HG02571 (cell line): ENCODE data around the gene GDA.
A peak's percentile ranks its signal among the peaks of the same experiment; 100 is the strongest.

ENCODE experiments used
- ATAC-seq: cut with Tn5 transposase; IDR thresholded peaks from one replicate; pipeline ENCODE4 v1.9.1; 2021; ENCODE audit warnings: mild to moderate bottlenecking, moderate library complexity; ENCODE audit not compliant: unreplicated experiment

The GDA gene

DNA sequence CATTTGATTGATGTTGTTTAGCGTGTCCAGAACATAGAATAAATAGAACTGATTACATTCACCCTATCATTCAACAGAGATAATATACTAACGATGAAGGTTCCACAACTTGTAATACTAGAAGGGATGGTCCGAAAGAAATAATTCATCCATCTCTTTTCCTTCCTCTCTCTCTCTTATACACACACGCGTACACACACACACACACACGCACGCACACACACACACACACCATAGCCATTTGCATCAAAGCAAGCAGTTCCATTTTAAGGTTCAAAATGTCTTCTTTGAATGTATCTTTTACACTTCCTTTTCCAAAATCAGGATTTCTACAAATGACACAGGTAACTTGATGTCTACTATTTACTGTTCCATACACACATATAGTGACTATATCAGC, 887 bp downstream of the GDA start:
- no peak for ATAC-seq

- no peak for ATAC-seq
Observed at GRCh38 chr9:72150661-72151060, 1.4 kb downstream of the GDA start.

DNA sequence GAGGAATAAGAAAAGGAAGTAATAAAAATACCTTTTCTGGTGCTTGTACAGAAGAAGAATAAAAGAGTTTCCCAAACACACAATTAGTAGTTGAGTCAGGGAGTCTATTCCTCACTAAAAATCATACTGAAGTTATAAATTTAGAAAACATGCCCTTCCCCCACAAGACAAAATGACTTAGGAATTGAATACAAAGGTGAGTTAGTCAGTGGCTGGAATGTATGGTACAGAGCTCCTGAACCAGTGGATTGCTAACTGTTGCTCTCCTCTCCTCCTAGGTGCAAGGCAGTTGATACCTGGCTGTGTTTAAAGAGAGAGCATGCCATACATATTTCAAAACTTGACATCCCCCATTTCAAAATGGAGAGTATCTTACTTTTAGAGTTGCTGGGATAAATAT, 1.9 kb downstream of the GDA start:
- ATAC-seq, result no peak

DNA sequence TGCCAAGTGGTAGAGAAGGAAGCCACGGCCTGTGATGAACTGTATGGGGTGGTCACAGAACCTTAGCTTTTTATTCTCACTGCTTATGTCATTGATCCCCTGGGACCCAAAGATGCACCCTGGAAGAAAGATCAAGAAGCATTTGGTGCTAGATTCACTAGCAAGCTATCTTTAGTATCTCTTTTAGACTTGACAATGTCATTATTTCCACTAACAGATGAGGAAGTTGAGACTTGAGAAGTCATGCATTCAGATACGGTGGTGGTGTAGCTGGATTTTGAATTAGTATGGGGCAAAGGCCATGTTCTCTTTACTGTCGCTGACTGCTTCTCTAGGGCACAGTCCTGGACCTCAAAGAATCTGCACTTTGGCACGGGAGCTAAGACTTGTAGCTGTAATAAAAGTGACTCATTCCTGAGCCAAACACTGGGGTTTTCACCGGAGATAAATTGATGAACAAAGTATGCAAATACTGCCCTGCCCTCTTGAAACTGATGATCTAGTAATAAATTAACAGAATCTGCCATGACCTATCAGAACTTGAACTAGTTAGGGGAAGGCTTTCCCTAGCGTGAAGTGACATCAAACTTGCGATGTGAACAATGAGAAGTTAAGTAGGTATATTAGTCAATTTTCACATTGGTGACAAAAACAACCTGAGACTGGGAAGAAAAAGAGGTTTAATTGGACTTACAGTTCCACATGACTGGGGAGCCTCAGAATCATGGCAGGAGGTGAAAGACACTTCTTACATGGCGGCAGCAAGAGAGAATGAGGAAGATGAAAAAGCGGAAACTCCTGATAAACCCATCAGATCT, 5.4 kb downstream of the GDA start:
- peak; percentile 73 for ATAC-seq

GRCh38 chr9:72155301-72155700, 6.1 kb downstream of the GDA start:
- no peak for ATAC-seq

DNA sequence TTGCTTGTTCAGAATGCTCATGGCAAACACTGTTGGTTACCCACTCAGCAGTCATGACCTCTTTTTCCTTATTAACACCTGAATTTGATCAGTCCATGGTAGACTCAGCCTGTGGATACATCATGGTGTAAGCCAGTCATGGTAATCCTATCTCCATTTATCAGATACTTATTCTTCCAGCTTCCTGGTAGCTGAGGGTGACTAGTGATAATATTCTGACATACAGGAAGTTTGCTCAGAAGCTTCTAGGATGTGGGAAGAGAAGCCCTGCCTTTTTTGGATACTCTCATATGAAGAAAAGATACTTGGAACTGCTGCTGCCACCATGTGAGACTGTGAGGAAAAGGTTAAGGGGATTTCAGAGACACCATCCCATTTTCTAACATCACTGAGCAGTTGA, 7.3 kb downstream of the GDA start:
- ATAC-seq, result no peak

GRCh38 chr9:72158680-72159079, 9.4 kb downstream of the GDA start:
- ATAC-seq, result no peak

GRCh38 chr9:72160446-72161123, 11.3 kb downstream of the GDA start:
- ATAC-seq, result no peak

DNA sequence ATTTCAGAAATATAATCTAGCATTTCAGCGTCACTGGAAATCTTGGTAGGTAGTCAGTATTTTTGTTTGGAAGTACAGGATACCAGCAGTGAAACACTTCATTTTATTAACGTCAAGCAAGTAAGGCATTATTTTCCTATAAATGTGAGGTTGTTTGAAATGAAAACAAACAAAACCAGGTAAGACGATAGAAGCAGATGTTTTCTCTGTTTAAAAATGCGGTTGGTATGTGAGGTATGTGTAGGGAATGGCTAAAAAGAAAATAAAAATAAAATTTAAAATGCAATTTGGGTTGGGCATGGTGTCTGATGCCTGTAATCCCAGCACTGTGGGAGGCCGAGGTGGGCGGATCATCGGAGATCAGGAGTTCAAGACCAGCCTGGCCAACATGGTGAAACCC, 16.1 kb downstream of the GDA start:
- no peak for ATAC-seq

DNA sequence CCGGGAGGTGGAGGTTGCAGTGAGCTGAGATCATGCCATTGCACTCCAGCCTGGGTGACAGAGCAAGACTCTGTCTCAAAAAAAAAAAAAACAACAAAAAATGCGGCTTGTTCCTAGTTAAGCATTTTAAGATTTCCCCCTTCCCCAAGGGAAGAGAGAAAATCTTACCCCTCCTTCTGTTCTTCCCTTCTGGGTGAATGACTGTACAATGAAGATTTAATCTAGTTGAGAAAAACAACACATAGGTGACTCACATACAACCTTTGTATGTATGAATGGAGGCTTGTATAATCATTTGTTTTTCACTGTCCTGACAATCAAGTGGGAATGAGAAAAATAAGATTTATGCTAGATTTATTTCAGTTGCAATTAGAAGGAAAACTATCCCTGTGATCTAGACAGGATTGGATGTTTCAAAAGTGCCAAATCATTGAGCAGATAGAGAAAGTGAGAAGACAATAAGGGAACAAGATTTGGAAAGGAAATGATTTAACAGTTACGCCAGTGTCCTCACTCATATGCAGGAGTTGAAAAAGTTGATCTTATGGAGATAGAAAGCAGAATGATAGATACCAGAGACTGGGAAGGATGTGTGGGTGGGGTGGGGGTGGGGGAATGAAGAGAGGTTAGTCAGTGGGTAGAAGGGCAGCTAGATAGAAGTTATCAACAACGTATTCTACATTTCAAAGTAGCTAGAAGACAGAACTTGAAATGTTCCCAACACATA, 16.7 kb downstream of the GDA start:
- ATAC-seq, result no peak

GRCh38 chr9:72168075-72168474, 18.8 kb downstream of the GDA start:
- no peak for ATAC-seq

DNA sequence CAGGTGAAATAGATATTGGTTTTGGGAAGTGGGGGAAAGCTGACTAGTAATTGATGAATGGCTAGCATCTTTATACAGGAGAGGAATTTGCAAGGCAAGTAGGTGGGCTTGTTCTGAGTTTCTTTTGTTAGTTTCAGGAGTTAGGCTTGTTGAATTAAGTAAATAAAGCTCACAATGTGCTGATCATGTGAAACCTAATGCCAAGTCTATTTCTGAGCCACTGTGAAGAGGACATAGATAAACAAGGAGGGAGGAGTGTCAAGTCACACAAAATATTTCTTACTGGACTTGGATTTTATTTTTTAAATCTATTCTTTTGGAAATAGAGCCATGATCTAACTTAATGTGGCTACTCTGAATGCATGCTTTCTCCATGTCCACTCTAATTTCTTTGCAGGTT, 19.9 kb downstream of the GDA start:
- ATAC-seq, result no peak

- no peak for ATAC-seq
Observed at GRCh38 chr9:72173080-72173479, 23.8 kb downstream of the GDA start.

GRCh38 chr9:72185561-72185960, 36.3 kb downstream of the GDA start:
- ATAC-seq, result no peak

DNA sequence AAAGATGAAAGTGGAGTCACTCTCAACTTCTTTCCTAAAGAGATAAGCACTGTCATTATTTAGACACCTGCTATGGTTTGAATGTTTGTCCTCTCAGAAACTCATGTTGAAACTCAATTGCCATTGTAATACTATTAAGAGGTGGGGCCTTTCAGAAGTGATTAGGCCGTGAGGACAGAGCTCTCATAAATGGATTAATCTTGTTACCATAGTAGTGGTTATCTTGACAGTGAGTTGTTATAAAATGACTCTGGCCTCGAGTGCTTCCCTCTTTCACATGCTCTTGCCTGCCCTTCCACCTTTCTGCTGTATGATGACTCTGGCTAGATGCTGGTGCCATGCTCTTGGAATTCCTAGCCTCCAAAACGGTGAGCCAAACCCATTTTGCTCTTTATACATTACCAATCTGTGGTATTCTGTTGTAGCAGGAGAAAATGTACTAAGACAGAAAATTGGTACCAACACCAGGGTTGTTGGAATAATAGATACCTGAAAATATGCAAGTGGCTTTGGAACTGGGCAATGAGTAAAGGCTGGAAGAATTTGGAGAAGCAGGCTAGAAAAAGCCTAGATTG, 38.0 kb downstream of the GDA start:
- no peak for ATAC-seq

DNA sequence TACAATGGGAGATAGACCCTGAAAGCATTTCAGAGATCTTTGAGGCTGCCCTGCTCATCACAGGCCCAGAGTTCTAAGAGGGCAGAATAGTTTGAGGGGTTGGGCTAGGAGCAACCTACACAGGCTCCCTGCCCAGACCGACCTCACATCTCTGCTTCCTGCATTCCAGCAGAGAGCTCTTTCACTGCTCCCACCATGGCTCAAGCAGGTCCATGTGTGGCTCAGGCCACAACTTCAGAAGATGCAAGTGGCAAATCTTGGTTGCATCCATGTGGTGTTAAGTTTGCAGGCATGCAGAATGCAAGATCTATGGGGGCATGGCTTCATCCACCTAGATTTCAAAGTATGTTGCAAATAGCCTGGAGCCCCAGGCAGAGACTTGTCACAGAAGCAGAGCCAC, 39.0 kb downstream of the GDA start:
- ATAC-seq, result no peak

DNA sequence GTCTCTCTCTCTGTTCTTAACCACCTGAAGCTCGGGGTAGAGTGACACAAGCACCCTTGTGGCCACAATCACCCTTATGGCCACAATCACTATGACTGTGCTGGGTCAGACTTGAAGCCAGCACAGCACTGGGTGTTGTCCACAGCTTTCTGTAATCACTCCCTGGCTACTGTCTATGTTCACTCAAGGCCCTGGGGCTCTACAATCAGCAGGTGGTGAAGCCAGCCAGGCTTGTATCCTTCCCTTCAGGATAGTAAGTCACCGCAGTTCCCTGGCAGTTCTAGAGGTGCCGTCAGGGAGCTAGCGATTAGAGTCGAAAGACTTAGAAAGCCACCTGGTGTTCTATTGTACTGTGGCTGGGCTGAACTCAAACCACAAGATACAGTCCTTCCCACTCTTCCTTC, 44.2 kb downstream of the GDA start:
- peak; percentile 91 for ATAC-seq

DNA sequence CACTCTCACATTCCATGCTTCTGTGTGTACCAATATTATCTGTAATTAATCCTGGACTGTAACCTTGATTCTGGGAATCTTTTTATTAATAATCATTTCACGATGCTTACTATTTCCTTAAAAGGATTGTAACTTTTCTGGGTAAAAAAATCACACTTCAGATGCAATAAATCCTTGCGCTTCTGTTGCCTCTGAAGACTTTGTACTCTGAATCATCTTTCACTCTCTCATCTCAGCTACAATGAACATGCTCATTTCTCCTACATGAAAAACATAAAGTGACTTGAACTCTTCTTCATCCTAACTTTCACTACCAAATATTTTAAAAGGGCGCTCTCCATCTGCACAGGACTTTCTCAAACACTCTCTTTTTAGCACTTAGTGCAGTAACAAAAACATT, 50.0 kb downstream of the GDA start:
- ATAC-seq, result no peak

- no peak for ATAC-seq
Observed at GRCh38 chr9:72200452-72200851, 51.2 kb downstream of the GDA start.

- no peak for ATAC-seq
Observed at GRCh38 chr9:72202009-72202408, 52.8 kb downstream of the GDA start.

DNA sequence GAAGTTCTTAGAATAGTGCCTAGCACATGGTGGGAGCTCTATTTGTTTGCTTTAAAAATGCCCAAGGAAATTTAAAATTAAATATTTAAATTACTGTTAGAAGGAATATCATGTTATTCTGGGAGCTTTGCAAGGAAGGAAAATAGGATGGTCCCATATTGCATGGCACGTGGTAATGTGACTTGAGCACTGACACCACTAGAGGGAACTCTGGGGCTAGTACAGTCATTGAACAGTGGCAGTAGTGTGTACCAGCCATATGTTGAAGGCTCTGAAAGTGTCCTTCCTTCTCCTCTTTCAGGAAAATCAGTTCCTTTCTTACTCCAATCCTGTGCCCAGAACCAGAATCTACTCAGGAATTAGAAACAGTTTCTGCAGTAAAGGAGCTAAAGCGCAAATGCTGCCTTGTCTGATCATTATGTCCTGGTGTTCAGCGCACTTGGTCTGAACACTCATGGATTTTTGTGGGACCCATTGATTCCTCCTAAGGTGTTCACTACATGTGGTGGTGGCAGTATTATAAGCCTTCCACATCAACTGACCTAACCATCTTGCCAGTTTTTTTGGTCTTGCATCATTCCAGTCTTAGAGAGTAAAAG, 54.1 kb downstream of the GDA start:
- peak; percentile 52 for ATAC-seq
